GM18909 (cell line): ENCODE results near the gene STEAP1B.
"Not testable (repeated sequence)": the region's sequence is repeated elsewhere in the genome, so short reads cannot be mapped to it uniquely, and the experiment has no call there.

Experiments used
- ATAC-seq: cut with Tn5 transposase; IDR thresholded peaks from one replicate; pipeline ENCODE4 v1.9.1; 2021; ENCODE audit warnings: mild to moderate bottlenecking; ENCODE audit not compliant: unreplicated experiment, poor library complexity

Gene STEAP1B

DNA sequence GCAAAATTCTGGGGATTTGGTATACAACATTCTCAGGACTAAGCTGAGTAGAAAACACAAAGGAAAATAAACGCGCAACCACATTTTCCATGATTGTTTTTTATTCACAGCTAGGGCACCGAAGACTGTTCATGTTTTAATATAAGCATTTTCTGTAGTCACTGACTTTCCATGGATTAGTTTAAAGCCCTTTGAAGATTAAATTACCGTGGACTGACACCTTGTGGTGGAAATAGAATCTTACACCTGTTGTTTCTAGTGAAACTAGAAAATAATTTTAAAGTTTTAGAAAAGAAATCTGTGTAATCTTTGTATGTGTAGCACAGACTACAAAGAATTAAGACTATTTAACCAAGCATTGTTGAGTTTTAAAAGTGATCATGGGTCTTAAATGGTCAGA lies 1.3 kb upstream of the STEAP1B start:
- ATAC-seq, result not testable (repeated sequence)

DNA sequence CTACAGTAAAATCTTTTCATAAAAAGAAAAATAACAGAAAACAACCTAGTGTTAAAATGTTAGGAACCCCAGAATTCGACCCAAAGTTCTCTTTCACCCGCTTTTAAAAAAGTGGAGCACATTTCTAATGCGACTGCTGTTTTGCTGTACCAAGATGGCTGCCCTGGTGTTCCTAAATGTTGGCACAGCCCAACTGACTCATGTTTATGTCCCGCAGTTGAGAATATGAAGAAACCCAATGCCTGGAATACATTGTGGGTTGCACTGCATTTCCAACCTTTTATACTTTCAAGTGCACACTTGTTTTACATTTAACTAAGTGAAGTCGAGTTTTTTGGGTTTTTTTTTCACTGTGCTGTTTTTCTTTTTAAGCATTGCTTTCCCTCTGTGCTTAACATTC lies 944 bp downstream of the STEAP1B start:
- ATAC-seq, result no peak

DNA sequence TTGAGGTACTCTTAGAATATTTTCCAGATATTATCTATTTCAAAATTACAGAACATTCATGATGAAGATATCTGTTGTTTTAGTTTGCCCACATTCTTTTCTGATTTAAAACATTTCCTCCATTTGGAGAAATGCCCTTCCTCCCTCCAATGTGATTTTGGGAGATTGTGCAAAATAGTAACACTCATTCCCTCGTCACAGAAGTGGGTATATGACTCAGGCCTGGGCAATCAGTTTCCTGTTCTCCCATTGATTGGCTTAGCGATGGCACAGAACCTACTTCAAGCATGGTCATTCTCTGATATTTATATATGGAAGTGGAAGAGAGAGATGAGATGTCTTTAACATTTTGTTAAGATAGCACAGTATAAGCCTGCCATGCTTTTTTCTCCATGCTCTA lies 3.1 kb downstream of the STEAP1B start:
- not testable (repeated sequence) for ATAC-seq

DNA sequence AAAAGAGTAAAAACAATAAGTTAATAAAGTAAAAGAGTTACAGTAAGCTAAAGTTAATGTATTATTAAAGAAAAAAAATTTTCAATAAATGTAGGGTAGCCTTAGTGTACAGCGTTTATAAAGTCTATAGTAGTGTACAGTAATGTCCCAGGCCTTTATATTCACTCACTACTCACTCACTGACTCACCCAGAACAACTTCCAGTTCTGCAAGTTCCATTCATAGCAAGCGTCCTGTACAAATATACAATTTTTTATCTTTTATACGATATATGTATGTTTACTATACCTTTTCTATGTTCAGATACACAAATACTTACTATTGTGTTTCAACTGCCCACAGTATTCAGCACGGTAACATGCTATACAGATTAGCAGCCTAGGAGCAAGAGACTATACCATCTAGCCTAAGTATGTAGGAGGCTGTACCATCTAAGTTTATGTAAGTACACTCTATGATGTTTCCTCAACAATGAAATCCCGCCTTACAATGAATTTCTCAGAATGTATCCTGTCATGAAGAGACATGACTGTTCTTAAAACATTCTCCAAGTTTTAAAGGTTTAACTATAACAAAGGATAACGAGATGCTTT lies 3.6 kb downstream of the STEAP1B start:
- not testable (repeated sequence) for ATAC-seq

DNA sequence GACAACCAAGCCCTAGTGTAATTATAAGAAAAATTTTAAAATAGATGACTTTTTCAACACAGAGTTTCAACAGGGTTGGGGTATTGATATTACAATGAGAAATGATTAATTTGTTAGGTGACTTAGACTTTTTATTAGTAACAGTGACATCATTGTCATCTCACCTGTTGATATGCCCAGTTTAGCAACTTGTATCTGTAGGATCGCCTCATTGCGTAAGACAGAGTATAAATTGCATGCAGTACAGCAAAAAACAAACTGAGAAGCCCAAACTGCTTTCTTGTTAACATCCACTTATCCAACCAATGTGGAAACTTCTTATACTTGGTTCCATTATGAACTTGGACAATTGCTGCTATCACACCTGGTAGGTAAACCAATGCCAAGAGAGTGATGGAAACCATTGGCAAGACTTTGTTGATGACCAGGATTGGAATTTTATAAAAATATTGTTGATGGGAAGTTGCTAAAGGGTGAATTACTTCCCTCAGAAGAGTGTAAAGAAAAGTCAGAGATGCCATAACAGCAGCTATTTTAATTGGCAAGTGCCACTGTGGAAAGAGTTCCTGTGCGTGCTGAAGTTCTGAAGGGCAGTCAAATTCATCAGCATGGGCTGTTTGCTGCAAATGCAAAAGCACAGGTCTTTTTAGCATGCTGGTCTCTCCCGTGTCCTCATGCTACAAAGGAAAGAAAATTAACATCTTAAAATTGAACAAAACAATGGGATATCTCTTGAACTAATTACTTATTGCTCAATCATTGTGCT lies 6.6 kb downstream of the STEAP1B start:
- ATAC-seq, result not testable (repeated sequence)

DNA sequence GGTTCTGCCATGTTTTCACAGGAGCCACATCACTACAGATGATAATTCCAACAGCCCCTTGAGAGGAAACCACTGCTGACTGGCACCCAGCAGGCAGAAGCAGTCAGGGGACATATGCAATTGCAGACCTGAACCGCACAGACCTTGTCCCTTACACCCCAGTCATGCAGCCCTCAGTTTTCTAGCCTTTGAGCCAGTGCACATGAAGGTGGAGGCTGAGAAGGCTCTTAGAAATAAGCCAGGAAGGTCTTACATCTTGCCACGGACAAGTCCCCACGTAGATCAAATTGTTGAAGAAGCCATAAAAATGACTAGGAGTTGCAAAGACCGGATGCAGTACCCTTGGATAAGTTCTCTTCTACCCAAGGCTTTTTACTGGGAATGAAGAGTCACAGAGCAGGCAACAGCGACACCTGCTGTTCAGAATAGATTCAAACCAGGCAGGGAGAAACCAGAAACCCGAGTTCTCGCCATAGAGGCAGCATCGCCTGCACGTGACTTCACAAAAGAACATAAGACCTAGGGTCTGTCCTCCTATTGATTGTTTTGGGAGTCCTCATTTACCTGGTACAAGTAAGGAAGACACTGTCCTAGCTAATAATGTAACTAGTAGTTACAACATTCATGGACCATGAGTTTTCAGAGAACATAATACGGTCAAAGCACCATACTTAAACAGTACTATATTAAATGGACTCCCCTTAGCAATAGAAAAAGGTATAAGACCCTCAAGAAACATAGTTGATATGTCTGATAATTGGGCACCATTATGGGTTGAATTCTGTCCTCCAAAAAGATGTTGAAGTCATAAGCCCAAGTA lies 11.1 kb downstream of the STEAP1B start:
- peak; percentile 72 for ATAC-seq

DNA sequence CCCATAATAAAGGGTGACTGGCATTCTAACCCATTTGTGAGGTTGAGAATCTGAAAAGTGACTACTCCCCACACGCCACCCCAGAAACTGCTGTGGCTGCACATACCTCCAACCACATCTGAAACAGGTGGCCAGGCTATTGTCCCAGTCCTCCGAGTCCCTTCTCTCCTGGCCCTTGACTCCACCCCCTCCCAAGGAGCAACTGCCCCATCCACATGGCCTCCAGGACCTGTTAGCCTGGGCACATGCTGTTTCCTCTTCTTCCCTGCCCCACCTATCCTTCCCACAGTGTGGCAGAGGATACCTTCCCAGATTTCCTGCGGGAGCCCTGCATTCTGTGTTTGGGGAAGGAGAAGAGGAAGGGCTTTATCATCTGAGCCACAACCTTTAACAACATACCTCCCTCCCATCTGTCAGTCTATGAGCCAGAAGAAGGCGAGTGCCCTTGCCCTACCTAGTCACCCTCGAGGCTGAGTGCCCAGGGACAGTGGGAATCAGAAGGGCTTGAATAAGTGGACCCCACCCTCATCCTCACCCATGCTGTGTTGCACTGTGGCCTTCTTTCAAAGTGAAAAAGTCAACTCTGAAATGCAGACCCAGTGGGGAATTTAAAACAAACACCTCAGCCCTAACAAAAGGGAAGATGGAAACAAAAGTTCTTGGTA lies 11.9 kb downstream of the STEAP1B start:
- ATAC-seq, result no peak

DNA sequence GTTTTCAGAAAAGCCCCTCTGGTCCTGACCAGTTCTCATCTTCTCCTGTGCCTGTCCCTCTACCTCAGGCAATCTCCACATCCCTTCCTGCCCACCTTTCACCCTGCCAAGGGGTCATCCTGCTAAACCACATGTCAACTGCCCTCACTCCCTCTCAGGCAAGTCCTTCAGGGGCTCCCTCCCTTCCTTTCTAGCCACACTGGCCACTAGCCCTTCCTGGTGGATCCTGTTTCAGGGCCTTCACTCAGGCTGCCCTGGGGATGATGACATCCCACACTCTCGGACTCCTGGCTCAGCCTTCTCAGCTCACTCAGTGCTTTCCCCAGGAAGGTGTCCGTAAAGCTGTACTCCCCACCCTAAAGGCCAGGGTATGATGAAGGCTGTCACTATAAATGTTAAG lies 13.4 kb downstream of the STEAP1B start:
- no peak for ATAC-seq

DNA sequence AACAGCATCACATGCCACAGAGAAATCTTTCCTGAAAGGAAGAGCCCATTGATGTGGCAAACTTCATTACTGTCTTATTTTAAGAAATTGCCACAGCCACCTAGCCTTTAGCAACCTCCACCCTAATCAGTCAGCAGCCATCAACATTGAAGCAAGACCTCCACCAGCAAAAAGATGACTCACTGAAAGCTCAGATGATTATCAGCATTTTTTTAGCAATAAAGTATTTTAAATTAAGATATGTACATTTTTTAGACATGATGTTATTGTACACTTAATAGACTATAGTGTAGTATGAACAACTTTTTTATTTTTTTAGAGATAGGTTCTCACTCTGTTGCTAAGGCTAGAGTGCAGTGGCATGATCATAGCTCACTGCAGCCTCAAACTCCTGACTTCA lies 14.8 kb downstream of the STEAP1B start:
- ATAC-seq, result no peak

DNA sequence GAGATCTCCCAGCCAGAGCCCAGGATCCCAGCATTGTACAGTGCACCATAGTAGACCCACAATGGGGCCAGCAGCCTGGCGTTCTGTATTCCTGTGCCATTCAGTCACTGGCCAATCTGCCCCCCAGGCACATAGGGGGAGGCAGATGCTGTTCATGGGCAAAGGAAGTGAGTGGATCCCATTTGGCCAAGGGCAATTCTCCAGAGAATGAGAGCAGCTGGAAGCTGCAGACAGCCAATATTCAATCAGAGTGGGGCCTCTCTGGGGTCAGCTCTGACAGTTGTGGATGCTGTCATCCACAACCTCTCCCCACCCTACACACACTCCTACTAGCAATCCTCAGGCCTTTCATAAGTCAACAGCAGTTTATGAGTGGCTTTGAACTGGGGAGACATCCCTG lies 17.5 kb downstream of the STEAP1B start:
- ATAC-seq, result no peak

DNA sequence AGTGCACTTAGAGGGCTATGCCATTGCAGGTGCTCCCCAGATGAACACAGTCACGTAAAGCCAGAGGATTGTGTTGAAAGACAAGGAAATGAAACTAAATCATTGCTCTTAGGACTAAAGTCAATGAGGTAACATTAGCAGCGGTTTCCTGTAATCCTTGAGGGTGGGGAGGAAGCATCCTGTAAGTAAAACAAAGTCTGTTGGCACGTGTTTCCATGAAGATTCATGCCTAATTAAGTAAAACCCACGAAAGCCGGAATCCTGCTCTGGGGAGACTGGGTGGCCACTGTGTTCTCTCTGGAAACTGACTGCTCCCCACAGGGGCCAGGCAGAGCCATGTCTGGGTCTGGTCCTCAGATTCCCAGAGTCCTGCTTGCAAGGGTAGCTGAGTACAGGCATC lies 18.3 kb downstream of the STEAP1B start:
- ATAC-seq, result peak; percentile 81

DNA sequence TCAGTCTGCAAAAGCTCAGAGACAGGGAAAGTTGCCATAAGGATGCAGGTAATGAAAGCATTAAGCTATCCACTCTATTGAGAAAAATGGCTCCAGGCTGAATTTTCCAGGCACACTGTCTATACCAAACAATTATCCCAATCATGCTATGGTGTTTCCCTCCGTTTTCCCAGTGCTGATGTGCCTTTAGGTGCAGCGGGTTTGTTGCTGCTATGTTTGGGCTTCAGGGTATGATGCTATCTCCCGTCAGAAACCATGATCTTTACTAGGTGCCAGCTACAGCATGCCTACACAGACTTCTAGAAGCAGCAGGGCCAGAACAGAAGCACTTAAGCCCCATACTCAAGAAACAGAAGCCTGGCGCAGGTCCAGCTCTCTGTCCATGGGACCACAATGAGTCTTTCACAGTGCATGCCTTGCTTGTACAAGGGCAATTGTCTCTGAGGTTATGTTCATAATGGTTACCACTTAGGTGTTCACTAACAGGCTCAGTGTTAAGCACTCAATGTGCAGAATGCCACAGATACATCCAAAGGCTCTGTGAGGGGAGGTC lies 19.4 kb downstream of the STEAP1B start:
- no peak for ATAC-seq

DNA sequence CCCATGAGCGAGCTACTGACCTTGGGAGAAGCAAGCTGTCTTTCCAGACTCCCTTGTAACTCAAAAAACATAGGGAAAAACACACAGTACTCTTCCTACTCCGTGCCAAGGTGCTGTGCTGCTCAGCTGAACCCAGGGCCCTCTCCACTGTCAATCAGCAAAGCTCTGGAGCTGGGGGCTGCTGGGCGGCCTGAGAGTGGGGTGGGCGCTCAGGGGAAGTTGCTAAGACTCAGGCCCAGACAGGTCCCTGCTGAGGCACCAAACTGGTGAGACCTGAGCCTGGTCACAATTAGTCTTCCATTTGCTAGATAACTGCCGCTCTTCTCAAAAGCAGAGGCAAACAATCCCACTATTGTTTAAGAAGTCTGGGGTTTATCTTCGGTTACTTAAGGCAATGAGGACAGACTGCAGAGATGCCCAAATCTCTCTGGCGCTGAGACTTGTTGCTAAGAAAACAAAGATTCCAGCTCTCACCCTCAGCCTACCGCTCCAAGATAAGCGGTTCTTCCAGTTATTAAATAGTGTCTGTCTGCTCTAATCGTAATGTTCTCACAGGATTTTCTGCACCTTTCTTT lies 22.0 kb downstream of the STEAP1B start:
- ATAC-seq, result no peak

DNA sequence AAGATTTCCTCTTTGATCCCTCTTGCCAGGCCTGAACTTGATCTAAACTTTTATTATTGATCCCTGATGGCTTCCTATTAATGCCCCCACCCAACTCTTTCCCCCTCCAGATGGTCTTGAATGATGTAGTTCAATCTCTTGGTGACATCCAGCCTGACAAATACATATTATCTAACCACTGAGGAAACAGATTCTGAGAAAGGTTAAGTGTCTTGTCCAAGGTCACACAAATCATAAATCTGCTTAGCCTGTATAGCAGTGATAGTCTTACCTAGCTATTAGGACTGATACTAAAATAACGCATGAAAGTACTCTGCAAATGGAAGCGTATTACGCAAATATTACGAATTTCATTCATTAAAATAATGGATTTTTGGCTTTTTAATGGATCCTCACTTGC lies 22.7 kb downstream of the STEAP1B start:
- no peak for ATAC-seq

DNA sequence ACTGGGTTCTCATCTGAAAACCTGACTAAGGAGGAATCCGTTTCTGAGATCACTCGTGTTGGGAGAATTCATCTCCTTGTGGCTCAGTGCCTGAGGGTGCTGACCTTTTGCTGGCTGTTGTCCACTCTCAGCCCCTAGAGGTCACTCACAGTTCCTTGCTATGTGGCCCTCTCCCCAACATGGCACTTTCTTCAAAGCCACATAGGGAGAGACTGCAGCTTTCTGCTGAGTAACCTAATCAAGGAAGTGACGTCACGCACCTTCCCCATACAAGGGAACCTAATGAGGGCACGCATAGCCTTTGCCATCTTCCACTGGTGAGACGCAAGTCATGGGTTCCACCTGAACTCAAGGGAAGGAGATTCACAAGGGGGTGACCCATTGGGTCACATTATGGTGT lies 23.2 kb downstream of the STEAP1B start:
- no peak for ATAC-seq

DNA sequence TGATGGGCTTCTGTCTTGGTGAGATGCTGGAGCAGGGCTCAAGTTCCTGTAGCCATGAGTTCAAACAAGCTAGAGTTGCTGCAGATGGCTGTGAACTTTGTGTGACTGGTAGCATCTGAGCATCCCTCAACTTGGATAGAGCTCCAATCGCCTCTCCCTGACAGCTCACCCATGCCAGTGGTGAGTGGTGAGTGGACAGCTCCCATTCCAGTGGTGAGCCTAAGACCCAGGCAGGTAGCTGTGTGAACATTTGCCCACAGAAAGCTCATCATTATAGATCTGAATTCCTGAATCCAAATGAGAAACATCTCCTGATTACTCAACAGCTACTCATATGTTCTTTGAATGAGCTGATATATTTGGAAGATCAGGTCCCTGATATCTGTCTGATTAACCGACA lies 25.3 kb downstream of the STEAP1B start:
- ATAC-seq, result no peak

DNA sequence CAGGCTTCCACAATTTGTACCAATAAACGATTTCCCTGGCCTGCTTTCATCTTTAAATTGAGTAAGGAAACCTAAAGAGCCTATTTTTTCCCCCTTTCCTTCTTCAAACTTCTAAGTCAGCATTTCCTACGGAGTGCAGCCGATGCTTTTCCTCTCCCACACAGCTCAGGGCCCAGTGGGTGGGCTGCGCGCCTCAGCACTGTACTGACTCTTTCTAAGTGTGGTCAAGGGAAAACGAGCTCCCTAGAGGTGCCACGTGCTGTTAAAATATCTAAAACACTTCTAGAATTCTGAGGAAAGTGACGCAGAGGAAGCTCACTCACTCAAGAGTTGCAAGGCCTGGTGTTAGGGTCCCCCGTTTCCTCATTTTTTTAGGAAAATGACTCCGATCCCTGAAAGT lies 29.0 kb downstream of the STEAP1B start:
- ATAC-seq, result no peak

DNA sequence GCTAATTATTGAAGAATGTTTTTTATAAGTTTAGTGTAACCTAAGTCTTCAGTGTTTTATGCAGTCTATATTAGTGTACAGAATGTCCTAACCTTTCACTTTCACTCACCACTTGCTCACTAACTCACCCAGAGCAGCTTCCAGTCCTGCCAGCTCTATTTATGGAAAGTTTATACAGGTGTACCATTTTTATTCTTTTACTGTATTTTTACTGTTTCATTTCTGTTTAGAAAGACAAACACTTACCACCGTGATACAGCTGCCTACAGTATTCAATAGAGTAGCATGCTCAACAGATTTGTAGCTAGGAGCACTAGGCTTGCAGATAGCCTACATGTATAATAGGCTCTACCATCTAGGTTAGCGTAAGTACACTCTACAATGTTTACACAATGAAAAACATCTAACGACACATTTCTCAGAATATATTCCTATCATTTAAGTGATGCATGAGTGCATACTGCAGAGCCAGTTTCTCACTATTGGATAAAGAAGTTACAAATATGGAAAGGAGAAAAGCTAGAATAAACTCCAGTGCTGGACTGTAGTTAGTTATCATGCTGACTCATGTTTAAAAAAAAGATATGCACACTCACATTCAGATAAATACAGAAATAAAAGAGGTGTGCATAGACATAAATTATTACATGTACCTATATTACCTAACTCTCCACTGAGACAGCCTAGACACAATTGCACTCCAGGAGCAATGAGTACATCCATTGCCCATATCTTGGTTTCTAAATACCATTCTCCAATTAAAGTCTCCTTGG lies 30.4 kb downstream of the STEAP1B start:
- ATAC-seq, result peak; percentile 68

DNA sequence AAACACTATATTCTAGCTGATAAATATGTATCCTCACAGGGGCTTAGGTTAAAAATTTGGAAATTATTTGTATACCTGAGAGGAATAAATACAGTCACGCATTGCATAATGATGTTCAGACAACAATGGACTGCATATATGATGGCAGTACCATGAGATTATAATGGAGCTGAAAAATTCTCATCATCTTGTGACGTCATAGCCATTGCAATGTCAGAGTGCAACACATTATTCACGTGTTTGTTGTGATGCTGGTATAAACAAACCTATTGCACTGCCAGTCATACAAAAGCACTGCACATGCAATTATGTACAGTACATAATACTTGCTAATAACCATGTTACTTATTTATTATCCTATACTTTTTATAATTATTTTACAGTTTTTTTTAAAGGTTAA lies 31.4 kb downstream of the STEAP1B start:
- ATAC-seq, result no peak
